Choroid plexus epithelial cell (primary cell): ENCODE data around the gene ADAMTS3.

ENCODE experiments used
- DNase-seq: peaks from one replicate; pipeline ENCODE4 v3.0.0-alpha.2; 2010; ENCODE audit warnings: low read depth
- H3K4me3 ChIP-seq: 2 replicates; pipeline ENCODE4 v1.5.1; 2011; ENCODE audit warnings: low read depth, mild to moderate bottlenecking, control low read depth, low read length, moderate library complexity
- TF ChIP-seq, protein P1 (sequence below): conservative IDR thresholded peaks from 2 replicates; pipeline ENCODE4 v1.5.1; 2011; ENCODE audit warnings: low read depth, mild to moderate bottlenecking, control low read depth, inconsistent platforms, low read length, moderate library complexity

ADAMTS3 gene

GRCh38 chr4:72360075-72360474, 208.9 kb downstream of the ADAMTS3 start:
- DNase-seq: no peak
- no peak overlapping the region for H3K4me3 ChIP-seq
- TF ChIP-seq, protein P1, sequence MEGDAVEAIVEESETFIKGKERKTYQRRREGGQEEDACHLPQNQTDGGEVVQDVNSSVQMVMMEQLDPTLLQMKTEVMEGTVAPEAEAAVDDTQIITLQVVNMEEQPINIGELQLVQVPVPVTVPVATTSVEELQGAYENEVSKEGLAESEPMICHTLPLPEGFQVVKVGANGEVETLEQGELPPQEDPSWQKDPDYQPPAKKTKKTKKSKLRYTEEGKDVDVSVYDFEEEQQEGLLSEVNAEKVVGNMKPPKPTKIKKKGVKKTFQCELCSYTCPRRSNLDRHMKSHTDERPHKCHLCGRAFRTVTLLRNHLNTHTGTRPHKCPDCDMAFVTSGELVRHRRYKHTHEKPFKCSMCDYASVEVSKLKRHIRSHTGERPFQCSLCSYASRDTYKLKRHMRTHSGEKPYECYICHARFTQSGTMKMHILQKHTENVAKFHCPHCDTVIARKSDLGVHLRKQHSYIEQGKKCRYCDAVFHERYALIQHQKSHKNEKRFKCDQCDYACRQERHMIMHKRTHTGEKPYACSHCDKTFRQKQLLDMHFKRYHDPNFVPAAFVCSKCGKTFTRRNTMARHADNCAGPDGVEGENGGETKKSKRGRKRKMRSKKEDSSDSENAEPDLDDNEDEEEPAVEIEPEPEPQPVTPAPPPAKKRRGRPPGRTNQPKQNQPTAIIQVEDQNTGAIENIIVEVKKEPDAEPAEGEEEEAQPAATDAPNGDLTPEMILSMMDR: no peak

GRCh38 chr4:72358483-72358882, 210.5 kb downstream of the ADAMTS3 start:
- no peak overlapping the region for H3K4me3 ChIP-seq
- no peak for DNase-seq
- TF ChIP-seq, protein P1: no peak

DNA sequence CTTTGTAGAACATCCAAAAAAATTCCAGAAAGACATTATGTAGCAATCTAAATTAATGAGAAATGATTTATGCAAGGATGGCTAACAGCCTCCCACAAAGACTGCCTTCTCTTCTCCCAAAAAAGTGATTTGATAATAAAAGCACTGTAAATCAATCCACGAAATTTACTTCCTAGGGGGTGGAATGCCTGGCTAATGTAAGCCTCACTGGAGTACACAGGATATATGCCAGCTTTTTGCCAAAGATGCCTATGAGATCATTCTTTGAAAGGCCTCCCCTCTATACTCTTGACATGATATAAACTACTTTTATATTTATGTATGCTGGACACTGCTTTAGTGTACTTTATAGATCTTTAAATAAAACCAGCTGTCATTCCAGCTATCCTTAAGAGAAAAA, 211.1 kb downstream of the ADAMTS3 start:
- no peak overlapping the region for H3K4me3 ChIP-seq
- TF ChIP-seq, protein P1: no peak
- DNase-seq: no peak

DNA sequence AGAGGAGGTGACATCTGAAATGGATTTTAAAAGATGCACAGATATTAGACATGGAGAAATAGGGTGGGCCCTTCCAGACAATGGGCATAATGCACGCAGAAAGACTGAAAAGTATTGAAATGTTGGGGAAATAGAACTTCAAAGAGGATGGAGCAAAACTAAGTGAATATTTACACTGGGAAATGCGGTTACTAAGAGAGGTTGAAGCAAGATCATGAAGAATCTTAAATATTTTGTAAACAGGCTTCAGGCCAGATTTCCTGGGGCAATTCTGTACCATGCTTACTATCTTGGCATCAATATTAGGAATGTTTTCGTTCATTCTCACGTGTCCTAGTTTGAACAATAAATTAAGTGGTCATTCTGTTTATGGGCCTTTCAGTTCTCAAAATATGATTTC, 216.3 kb downstream of the ADAMTS3 start:
- TF ChIP-seq, protein P1: no peak
- H3K4me3 ChIP-seq: no peak overlapping the region
- DNase-seq: peak; percentile 23

DNA sequence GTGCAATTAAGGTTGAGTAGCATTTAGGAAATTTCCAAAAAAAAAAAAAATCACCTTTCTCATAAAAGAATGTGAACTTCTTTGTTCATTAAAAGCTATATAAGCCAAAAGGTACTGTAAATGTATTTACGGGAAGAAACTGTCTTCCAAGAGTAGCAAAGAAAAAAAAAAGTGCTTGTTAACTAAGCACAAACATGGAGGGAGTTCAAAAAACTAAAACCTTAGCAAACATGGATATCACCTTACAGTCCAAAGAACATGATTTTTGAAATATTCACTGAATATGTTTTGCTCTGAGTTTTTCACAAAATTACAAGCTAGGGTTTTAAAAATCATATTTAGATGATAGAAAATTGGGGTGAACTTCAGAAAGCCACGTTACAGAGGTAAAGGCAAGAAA, 217.5 kb downstream of the ADAMTS3 start:
- no peak for DNase-seq
- TF ChIP-seq, protein P1: no peak

GRCh38 chr4:72348701-72349100, 220.3 kb downstream of the ADAMTS3 start:
- no peak for DNase-seq
- TF ChIP-seq, protein P1: no peak

More for the DNA sequence above, 217.5 kb downstream of the ADAMTS3 start:
- no peak overlapping the region for H3K4me3 ChIP-seq

DNA sequence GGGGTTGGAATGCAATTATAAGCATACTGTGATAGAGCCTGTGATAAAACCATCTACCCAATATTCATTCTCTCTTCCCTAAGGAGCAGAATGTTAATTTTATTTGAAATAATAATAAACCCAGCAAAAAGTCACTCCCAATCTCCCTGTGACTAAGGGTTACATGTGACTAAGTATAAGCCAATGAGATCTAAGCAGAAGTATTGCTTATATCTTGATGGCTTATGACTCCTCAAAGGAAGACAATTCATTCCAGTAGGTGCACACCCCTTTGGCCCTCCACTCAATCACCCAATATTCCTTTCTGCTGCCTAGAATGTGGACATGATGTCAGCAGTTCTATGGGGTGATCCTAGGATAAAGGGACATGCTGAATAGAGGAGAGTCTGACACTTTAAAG, 224.6 kb downstream of the ADAMTS3 start:
- DNase-seq: no peak
- H3K4me3 ChIP-seq: no peak overlapping the region
- TF ChIP-seq, protein P1: no peak

More at GRCh38 chr4:72348701-72349100, 220.3 kb downstream of the ADAMTS3 start:
- H3K4me3 ChIP-seq: no peak overlapping the region
